Erythroblast (primary cell): ENCODE data around the gene UGT1A7.

Source experiments
- GATA1 ChIP-seq: IDR thresholded peaks from 2 replicates; pipeline ENCODE4 v1.6.1; 2011; ENCODE audit warnings: low read depth, mild to moderate bottlenecking, control low read depth, low read length, moderate library complexity
- POLR2A ChIP-seq: IDR thresholded peaks from 2 replicates; pipeline ENCODE4 v1.6.1; 2011; ENCODE audit warnings: mild to moderate bottlenecking, low read length

- TF ChIP-seq GATA1 (no peak), POLR2A (no peak)
Measured at GRCh38 chr2:233650981-233651380, 30.7 kb upstream of the UGT1A7 start.
